DMS153 (cell line): ENCODE data around the gene BCR.
A peak's percentile ranks its signal among the peaks of the same experiment; 100 is the strongest.

Experiments
- DNase-seq: peaks from one replicate; lab custom pipeline; 2025; lab: John Stamatoyannopoulos, UW

The BCR gene

GRCh38 chr22:23176645-23177027, 3.7 kb upstream of the BCR start:
- DNase-seq = no peak

GRCh38 chr22:23177197-23177596, 3.1 kb upstream of the BCR start:
- no peak for DNase-seq

- peak; percentile 45 for DNase-seq
Observed at GRCh38 chr22:23178512-23179254, 1.6 kb upstream of the BCR start.

GRCh38 chr22:23179381-23180299, 669 bp upstream of the BCR start:
- peak; percentile 24 for DNase-seq

- DNase-seq = no peak
Observed at GRCh38 chr22:23180893-23181720, 798 bp downstream of the BCR start.

- DNase-seq = no peak
Observed at GRCh38 chr22:23181721-23182308, 1.5 kb downstream of the BCR start.

GRCh38 chr22:23182309-23183060, 2.2 kb downstream of the BCR start:
- DNase-seq = peak; percentile 85

- DNase-seq = no peak
Observed at GRCh38 chr22:23183061-23183698, 2.9 kb downstream of the BCR start.

- no peak for DNase-seq
Observed at GRCh38 chr22:23184100-23184763, 3.9 kb downstream of the BCR start.

- DNase-seq = peak; percentile 78
Observed at GRCh38 chr22:23184764-23185113, 4.4 kb downstream of the BCR start.

GRCh38 chr22:23187211-23187610, 6.9 kb downstream of the BCR start:
- DNase-seq = no peak

GRCh38 chr22:23187871-23188700, 7.8 kb downstream of the BCR start:
- DNase-seq = no peak

- DNase-seq = no peak
Observed at GRCh38 chr22:23190526-23190925, 10.2 kb downstream of the BCR start.

GRCh38 chr22:23192133-23192532, 11.8 kb downstream of the BCR start:
- DNase-seq = peak; percentile 90

GRCh38 chr22:23192558-23192957, 12.2 kb downstream of the BCR start:
- no peak for DNase-seq

- no peak for DNase-seq
Observed at GRCh38 chr22:23193196-23193827, 13.0 kb downstream of the BCR start.

GRCh38 chr22:23193882-23194281, 13.6 kb downstream of the BCR start:
- no peak for DNase-seq

- no peak for DNase-seq
Observed at GRCh38 chr22:23196165-23196564, 15.9 kb downstream of the BCR start.

GRCh38 chr22:23197836-23198235, 17.5 kb downstream of the BCR start:
- no peak for DNase-seq
